ENCODE measurements around the gene GNLY.

Gene GNLY

GRCh38 chr2:85724731-85725181 is 30.6 kb downstream of the GNLY start:
- DNase-seq (ENCODE audit: low read depth), result no peak
- TF ChIP-seq CTCF (IDR thresholded peaks at IDR 0.05; ENCODE audit: control insufficient read depth, extremely low read depth, insufficient read depth), result no peak
- no peak overlapping the region for H3K4me3 ChIP-seq (ENCODE audit: low read depth, low read length)

GRCh38 chr2:85725451-85725850 is 31.3 kb downstream of the GNLY start:
- no peak for DNase-seq (ENCODE audit: low read depth)
- no peak overlapping the region for H3K4me3 ChIP-seq (ENCODE audit: low read depth, low read length)
- TF ChIP-seq CTCF (IDR thresholded peaks at IDR 0.05; ENCODE audit: control insufficient read depth, extremely low read depth, insufficient read depth), result no peak

GRCh38 chr2:85727798-85728197 is 33.6 kb downstream of the GNLY start:
- H3K4me3 ChIP-seq (ENCODE audit: low read depth, low read length), result no peak overlapping the region
- DNase-seq (ENCODE audit: low read depth), result no peak
- TF ChIP-seq CTCF (IDR thresholded peaks at IDR 0.05; ENCODE audit: control insufficient read depth, extremely low read depth, insufficient read depth), result no peak

- TF ChIP-seq CTCF (IDR thresholded peaks at IDR 0.05; ENCODE audit: control insufficient read depth, extremely low read depth, insufficient read depth), result no peak
- DNase-seq (ENCODE audit: low read depth), result no peak
- H3K4me3 ChIP-seq (ENCODE audit: low read depth, low read length), result no peak overlapping the region
Measured at GRCh38 chr2:85728342-85728741, 34.2 kb downstream of the GNLY start.

GRCh38 chr2:85728883-85729824 is 35.0 kb downstream of the GNLY start:
- H3K4me3 ChIP-seq (ENCODE audit: low read depth, low read length), result no peak overlapping the region
- DNase-seq (ENCODE audit: low read depth), result no peak
- peak; percentile 81 for TF ChIP-seq CTCF (IDR thresholded peaks at IDR 0.05; ENCODE audit: control insufficient read depth, extremely low read depth, insufficient read depth)

- DNase-seq (ENCODE audit: low read depth), result no peak
- no peak for TF ChIP-seq CTCF (IDR thresholded peaks at IDR 0.05; ENCODE audit: control insufficient read depth, extremely low read depth, insufficient read depth)
- H3K4me3 ChIP-seq (ENCODE audit: low read depth, low read length), result no peak overlapping the region
Measured at GRCh38 chr2:85729825-85730510, 35.8 kb downstream of the GNLY start.
